GM19467 (cell line): ENCODE results near the gene POLR3F.
"Not testable (repeated sequence)": the region's sequence is repeated elsewhere in the genome, so short reads cannot be mapped to it uniquely, and the experiment has no call there.

Source experiments
- ATAC-seq: cut with Tn5 transposase; IDR thresholded peaks from one replicate; pipeline ENCODE4 v1.9.1; 2021; ENCODE audit warnings: mild to moderate bottlenecking, moderate library complexity; ENCODE audit not compliant: unreplicated experiment

The POLR3F gene

DNA sequence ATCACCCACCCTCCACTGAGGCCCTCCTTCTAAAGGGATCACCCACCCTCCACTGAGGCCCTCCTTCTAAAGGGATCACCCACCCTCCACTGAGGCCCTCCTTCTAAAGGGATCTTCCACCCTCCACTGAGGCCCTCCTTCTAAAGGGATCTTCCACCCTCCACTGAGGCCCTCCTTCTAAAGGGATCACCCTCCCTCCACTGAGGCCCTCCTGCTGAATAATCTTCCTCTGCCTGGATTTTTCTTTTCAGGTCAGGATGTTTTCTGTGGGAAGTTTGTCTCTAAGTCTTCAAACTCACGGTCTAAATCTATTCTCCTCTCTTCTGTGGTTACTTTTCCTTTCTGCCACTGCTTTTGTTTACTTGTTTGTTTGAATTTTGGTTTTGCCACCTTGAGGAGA, 34.5 kb downstream of the POLR3F start:
- not testable (repeated sequence) for ATAC-seq

DNA sequence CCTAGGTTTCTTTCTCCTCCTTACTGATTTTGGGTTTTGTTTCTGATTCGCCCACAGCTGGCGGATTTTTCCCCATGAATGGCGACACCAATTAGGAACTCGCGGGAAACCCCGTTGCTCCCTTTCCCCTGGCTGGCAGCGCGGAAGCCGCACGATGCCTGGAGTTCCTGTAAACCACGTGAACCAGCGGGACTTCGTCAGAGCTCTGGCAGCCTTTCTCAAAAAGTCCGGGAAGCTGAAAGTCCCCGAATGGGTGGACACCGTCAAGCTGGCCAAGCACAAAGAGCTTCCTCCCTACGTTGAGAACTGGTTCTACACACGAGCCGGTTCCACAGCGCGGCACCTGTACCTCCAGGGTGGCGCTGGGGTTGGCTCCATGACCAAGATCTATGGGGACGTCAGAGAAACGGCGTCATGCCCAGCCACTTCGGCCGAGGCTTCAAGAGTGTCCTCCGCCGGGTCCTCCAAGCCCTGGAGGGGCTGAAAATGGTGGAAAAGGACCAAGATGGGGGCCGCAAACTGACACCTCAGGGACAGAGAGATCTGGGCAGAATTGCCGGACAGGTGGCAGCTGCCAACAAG, 37.4 kb downstream of the POLR3F start:
- ATAC-seq = no peak

DNA sequence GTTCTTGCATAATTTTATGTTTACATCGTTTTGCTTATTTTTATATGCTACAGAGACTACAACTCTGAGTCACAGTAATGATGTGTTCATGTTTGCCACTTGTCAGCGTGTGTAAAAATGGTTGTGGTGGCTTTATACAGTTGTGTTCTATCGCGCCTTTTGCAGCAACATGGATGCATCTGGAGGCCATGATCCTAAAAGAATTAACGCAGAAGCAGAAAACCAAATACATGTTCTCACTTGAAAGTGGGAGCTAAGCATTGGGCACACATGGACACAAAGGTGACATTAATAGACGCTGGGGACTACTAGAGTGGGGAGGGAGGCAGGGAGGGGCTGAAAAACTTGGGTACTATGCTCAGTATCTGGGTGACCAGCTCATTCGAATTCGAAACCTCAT, 39.6 kb downstream of the POLR3F start:
- no peak for ATAC-seq

DNA sequence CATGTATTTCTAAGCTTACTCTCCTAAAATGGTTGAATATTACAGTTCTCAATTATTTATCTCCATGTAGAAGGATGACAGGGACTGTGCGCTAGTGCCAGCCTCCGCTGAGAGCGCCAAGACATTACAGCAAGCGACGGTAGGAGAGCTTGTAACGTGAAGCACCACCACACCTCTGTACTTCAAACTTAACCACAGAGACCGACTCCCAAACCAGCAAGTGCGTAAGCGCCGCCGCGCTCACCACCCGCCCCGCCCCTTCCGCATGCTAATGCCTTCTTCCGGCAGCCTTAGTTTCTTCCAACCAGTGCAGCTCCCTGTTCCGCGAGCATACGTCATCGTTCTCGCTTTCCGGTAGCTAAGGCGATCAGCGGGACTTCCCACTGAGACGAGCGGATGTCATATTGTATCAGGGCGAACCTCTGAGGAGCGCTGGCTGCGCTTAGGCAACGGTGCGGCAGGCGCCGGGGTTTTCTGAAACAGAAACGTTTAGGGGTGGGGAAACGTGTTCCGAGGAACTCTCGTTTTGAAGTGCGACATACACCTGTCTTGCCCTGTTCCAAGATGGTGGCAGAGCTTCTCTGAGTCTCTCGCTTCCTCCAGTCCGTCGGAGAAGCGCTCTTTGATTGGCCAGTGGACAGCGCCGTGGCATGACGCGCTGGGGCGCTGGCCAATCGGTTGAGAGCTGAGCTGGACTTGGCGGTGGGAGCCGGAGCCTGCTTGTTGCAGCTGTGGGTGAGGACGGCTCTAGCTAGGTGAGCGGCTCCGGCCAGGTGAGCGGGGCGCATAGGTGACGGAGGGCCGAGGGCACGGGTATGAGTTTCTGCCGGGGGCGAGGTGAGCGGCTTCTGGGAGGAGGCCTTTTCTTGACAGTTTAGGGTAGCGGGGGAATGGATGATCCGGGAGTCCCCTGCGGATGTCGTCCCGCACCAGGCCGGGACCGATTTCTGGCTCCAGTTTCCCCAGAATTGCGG, 40.3 kb downstream of the POLR3F start, which contains the start of gene SEC23B:
Gene SEC23B (plus strand): TSS at position 723 of the 974 bp plus-strand sequence. CDS start 2,896 bp downstream, outside the sequence.
- peak; percentile 95 for ATAC-seq

DNA sequence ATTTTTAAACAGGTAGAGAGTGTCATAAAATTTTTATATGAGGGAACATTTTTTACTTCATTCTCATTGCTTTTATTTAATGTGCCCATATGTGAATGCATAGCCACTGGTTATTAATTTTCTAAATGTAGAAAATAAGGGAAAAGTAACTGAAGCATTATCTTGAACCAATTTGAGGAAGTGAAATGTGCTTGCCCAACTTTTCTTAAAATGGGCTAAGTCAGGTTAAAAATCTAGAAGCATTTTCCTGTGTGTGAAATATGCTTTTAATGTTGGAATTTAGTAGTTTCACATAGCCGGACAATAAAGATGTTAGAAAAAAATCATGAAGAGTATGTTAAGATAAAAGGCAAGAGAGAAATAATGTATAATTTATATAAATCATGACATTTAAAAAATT, 44.4 kb downstream of the POLR3F start:
- no peak for ATAC-seq

DNA sequence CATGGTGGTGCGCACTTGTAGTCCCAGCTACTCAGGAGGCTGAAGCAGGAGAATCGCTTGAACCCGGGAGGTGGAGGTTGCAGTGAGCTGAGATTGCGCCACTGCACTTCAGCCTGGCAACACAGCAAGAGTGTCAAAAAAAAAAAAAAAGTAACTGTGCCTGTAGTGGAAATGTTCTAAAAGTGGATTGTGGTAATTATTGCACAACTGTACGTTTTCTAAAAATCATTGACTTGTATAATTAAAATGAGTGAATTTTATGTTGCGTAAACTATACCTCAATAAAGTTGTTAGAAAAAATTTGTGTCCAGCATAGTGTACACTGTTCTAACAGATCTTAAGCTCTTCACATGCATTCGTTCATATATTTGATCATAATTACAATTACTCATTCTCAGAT, 46.0 kb downstream of the POLR3F start:
- ATAC-seq = no peak

DNA sequence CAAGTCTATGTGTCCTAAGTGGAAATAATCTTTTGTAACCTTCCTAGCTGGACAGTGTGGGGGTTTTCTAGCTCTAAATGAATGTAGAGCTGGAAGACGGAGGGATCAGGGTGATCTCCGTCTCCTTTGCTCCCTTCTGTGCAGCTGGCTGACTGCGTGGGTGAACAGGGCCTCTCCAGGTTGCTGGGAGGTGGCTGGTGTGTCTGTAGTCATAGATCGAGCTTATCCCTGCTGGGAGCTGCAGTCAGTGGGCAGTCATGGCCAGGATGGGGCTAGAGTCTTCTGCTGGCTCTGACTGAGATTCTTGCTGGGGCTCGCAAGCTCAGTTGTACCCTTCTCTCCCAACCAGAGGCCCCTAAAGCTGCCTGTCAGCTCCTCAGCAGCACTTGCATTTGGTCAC, 46.9 kb downstream of the POLR3F start:
- ATAC-seq = no peak

DNA sequence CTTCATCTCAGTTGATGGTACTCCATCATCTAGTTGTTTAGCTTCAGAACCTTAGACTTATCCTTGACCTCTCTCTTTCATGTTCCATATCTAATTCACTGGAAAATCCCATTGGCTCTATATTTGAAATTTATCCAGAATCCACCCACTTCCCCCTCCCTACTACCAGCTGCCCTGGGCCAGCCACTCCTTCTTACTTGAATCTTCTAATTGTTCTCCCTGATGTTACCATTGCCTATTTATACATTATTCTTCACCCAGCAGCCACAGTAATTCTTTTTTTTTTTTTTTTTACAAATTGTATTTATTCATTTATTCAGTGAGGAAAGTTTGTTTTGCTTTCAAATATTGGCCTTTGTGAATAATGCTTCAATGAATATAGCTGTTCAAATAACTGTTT, 48.8 kb downstream of the POLR3F start:
- no peak for ATAC-seq

DNA sequence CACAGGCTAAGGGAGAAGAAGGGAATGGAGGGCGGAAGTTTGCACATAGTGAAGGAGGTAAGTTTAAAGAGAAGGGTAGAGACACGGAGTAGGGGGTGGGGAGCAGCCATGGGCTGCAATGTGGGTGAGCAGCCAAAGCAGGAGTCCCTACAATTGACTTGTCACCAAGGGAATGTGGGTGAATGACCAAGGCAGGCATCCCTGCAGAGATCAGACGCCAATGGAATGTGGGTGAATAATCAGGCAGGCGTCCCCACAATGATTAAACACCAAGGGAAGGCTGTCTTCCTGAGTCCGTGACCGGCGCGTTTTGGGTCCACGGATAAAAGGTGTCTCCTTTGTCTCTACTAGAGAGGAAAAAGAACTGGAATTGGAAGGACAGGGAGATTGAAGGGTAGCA, 54.9 kb downstream of the POLR3F start:
- not testable (repeated sequence) for ATAC-seq

DNA sequence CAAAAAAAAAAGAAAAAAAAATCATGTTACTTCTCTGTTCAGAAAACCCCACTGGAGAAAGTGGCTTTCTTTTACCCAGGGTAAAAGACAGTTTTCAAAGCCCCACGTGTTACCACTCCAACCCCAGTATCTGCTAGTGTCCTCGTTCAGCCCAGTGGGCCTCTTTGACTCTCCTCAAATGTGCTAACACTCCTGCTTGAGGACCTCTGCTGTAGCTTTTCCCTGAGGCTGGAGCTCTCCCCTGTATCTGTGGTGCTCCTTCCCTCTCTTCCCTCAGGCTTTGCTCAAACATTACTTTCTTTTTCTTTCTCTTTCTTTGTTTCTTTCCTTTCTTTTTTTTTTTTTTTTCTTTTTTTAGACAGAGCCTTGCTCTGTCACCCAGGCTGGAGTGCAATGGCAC, 55.9 kb downstream of the POLR3F start:
- ATAC-seq = no peak

DNA sequence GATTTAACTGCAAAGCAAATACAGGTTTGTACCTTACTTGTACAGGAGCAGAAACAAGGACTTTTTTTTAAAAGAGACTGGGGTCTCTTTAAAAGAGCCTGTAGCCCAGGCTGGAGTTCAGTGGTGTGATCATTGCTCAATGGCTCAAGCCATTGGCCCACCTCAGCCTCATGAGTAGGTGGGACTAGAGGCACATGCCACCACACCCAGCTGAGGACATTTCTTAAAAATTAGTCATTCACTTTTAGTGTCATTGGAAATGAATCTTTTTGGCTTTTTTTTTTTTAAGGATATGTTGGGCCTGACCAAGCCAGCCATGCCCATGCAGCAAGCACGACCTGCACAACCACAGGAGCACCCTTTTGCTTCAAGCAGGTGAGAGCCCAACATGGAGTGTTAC, 57.5 kb downstream of the POLR3F start:
- no peak for ATAC-seq

DNA sequence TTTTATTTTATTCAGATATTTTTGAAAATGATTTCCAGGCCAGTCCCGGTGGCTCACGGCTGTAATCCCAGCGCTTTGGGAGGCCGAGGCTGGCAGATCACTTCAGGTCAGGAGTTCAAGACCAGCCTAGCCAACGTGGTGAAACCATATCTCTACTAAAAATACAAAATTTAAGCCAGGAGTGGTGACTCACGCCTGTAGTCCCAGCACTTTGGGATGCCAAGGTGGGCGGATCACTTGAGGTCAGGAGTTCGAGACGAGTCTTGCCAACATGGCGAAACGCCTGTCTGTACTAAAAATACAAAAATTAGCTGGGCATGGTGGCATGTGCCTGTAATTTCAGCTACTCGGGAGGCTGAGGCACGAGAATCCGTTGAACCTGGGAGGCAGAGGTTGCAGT, 59.6 kb downstream of the POLR3F start:
- not testable (repeated sequence) for ATAC-seq

DNA sequence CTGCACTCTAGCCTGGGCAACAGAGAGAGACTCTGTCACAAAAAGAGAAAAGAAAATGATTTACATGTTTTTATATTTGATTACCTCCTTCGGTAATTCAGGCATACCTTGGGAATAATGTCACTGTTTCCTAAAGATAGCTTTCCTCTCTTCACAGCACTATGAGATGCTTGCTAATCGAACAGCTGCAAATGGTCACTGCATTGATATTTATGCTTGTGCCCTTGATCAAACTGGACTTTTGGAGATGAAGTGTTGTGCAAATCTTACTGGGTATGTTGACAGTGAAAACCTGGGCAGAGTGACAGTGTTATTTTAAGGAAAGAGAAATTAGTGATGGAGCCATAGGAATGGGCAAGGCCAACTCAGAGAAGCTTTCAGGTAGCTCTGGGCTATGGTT, 60.1 kb downstream of the POLR3F start:
- no peak for ATAC-seq

DNA sequence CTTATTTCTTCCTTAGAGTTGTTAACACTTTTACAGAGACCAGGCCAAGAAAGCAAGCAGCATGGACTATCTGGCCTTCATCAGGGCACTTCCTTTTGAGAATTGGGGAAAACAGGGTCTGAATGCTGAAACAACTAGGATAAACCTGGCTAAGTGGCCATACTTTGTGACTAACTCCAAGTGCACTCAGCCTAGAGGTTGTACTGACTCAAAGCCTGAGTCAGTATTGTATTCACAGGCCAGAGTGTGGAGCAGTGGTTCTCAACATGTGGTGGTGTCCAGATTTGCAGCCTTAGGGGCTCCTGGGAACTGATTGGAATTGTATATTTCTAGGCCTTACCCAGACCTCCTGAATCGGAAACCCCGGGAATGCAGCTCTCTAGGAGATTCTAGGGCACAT, 60.6 kb downstream of the POLR3F start:
- no peak for ATAC-seq

DNA sequence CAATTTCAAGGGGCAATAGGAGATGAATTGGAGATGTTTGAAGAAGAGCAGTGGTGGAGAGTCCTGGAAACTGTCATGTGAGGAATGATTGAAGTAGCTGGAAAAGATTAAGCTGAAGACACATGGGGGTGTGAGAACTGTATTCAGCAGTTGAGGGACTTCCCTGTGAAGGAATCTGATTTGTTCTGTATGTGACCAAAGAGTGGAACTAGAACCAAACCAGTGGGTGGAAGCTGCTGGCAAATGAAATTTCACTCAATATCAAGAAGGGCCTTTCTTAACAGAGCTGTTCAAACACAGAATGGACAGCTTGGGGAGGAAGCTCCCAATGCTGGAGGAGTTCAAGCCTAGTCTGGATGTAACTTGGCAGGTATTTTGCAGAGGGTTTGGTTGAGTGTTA, 61.9 kb downstream of the POLR3F start:
- no peak for ATAC-seq

DNA sequence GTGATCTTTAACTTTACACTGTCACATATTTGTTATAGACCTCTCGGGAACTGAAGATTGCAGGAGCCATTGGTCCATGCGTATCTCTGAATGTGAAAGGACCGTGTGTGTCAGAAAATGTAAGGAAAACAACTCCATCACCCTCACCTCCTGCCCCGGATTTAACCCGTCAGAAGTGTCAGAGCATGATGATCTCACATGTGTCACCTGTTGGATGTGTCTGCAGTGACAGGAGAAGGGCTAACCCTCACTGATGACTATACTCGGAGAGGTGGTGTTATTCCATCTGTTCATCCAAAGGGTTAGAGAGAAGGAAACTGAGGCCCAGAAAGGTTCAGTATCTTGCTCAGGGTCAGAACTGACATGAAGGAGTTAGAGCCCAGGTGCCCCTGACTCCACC, 65.4 kb downstream of the POLR3F start:
- ATAC-seq = no peak

DNA sequence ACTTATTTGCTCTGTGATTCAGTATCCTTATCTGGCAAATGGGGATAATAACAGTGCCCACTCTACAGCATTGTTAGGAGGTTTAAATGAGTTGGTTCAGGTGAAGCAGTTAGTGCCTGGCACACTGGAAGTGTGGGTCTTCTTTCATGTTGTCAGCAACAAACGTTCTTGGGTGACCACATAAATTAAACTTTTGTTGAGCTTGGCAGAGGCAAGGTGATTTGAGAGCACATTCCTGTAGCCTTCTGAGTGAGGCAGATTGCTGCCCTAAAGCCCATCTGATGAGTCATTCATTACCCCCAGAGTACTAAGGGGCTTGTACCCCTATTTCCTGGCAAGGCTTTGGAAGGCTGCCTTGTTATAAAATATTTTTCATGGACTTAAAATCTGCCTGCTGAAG, 66.3 kb downstream of the POLR3F start:
- ATAC-seq = no peak

DNA sequence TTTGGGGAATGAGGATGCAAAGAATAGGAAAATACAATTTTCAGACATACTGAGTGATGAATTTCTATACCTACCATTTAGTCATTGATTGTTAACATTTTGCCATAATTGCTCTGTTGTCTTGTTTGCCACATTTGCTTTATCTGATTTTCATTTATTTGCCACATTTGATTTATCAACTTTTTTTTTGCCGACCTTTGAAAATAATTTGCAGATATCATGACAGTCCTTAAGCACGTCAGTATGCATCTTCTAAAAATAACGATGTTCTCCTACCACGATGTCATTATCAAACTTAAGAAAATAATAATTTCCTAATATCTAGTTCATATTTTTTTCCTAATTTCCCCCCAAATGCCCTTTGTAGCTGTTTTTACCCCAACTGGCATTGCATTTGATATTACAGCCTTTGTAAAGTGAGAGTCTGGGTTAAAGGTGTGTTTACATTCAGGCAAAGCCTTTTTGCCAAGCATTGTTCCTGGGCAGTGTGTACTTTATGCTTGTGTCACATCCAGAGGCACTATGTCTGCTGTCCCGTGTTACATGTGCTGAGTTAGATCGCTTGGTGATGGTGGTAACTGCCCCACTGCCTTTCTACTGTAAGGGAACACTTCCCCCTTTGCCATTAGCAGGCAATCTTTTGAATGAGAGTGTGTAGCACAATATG, 66.9 kb downstream of the POLR3F start:
- no peak for ATAC-seq
